OCI-LY3 (cell line): ENCODE data around the gene BTBD2.

ENCODE experiments used
- EZH2phosphoT487 ChIP-seq: fragments of 200-600 bp; shearing (Covaris generic); IDR thresholded peaks from 2 replicates; pipeline ENCODE4 v1.6.1; 2018; ENCODE audit warnings: antibody characterized with exemption, mixed run types, low read depth
- TF ChIP-seq, protein P1 (sequence below): fragments of 200-600, 300-600 bp; sonication (generic); IDR thresholded peaks from 2 replicates; pipeline ENCODE4 v1.5.1; 2014; ENCODE audit warnings: antibody characterized with exemption, low read length, low read depth

DNA sequence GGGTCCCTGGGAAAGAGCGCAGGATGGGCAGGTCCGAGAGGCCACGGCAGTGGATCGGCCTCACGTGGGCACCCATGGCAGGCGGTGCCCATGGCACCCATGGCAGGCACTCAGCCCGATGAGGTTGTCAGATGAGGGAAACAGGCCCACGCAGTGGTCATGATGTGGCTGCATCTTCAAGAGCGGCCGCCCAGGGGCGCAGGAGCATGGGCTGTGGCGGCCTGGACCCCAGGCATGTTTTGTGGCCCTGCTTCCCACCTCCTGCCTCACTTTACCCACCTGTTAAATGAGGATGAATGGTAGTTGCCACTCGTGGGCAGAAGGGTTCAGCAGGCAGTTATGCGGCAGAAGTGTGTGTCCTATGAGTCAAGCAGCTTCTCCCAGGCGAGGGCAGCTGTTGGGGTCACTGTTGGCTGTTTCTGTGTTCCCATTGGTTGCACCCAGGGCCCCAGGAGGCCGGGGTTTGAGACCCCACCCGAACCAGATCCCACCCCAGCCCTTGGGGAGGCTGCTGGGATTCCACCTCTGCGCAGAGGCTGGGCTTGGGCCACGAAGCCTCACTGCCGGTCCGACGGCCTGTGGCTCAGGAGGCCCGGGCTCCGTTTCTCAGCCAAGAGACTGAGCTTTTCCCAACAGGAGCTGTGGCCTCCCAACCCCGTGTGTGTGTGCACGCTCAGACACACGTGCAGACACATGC is 44.6 kb downstream of the BTBD2 start:
- TF ChIP-seq, protein P1, sequence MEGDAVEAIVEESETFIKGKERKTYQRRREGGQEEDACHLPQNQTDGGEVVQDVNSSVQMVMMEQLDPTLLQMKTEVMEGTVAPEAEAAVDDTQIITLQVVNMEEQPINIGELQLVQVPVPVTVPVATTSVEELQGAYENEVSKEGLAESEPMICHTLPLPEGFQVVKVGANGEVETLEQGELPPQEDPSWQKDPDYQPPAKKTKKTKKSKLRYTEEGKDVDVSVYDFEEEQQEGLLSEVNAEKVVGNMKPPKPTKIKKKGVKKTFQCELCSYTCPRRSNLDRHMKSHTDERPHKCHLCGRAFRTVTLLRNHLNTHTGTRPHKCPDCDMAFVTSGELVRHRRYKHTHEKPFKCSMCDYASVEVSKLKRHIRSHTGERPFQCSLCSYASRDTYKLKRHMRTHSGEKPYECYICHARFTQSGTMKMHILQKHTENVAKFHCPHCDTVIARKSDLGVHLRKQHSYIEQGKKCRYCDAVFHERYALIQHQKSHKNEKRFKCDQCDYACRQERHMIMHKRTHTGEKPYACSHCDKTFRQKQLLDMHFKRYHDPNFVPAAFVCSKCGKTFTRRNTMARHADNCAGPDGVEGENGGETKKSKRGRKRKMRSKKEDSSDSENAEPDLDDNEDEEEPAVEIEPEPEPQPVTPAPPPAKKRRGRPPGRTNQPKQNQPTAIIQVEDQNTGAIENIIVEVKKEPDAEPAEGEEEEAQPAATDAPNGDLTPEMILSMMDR, result no peak
- TF ChIP-seq EZH2phosphoT487, result no peak
